ENCODE measurements around the gene RNF168.
"Not testable (repeated sequence)": the region's sequence is repeated elsewhere in the genome, so short reads cannot be mapped to it uniquely, and the experiment has no call there.

The RNF168 gene

DNA sequence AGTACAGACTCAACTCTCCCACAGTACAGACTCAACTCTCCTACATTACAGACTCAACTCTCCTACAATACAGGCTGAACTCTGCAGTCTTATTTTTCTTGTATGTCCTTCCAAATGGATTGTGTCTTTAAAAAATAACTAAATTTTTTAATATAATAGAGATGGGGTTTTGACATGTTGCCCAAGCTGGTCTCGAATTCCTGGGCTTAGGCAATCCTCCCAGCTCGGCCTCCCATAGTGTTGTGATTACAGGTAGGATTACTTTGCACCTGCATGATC is 40.2 kb downstream of the RNF168 start:
- DNase-seq = no peak

DNA sequence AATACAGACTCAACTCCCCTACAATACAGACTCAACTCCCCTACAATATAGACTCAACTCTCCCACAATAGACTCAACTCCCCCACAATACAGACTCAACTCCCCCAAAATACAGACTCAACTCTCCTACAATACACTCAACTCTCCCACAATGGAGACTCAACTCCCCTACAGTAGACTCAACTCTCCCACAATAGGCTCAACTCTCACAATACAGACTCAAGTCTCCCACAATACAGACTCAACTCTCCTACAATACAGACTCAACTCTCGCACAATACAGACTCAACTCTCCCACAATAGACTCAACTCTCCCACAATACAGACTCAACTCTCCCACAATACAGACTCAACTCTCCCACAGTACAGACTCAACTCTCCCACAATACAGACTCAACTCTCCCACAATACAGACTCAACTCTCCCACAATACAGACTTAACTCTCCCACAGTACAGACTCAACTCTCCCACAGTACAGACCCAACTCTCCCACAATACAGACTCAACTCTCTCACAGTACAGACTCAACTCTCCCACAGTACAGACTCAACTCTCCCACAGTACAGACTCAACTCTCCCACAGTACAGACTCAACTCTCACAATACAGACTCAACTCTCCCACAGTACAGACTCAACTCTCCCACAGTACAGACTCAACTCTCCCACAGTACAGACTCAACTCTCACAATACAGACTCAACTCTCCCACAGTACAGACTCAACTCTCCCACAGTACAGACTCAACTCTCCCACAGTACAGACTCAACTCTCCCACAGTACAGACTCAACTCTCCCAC is 40.7 kb downstream of the RNF168 start:
- not testable (repeated sequence) for DNase-seq

DNA sequence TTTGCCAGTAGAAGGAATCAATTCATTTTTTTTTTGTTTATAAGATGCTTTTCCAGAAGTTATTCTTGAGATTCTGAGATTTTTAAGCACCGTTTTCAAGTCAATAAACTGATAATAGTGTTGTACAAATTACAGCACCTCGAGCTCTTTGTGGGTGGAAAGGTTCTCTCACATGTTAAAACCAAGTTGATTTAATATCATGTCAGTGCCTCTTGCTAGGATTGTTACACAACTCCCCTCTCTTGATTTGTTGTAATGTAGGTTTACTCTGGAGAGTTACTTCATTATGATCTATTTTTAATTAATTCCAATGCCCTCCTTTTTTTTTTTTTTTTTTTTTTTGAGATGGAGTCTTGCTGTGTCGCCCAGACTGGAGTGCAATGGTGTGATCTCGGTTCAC is 45.5 kb downstream of the RNF168 start:
- peak; percentile 21 for DNase-seq

DNA sequence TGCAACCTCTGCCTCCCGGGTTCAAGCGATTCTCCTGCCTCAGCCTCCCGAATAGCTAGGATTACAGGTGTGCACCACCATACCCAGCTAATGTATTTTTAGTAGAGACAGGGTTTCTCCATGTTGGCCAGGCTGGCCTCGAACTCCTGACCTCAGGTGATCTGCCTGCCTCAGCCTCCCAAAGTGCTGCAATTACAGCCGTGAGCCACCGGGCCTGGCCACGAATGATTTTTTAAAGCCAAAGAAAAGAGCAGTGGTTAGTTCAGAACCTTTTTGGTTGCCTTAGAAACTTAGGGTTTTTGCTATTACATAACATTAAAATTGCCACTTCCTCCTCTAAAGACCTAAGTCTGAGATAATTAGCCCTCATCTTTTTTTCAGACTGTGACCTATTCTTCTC is 46.1 kb downstream of the RNF168 start:
- DNase-seq = peak; percentile 79

DNA sequence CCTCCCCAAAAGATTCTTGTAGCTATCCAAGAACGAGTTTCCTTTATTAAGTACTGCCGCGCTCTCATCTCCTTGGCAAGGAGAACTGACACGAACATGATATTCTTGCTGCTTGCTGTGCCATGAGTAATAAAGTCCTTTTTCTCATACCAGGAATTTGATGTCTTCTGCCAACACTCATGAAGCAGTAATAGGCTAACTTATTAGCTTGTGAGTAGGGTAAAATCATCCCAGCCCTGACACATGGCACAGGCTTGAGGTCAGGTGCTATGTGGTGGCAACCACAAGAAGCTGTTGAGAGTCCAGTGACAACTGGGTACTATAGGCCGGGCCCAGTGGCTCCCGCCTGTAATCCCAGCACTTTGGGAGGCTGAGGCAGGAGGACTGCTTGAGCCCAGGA is 48.6 kb downstream of the RNF168 start:
- no peak for DNase-seq

DNA sequence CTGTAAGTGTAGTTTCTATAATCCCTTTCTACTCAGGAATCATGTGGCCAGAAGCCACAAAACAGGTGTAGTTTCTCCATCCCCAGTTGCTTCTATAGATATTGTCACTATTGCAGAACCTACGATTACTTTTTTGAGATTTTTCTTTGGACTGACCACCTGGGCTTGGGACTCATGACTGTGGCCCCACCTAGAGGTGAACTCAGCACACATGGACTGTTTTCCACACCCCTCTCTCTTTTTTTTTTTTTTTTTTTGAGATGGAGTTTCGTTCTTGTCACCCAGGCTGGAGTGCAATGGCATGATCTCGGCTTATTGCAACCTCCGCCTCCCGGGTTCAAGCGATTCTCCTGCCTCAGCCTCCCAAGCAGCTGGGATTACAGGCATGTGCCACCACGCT is 58.2 kb downstream of the RNF168 start:
- peak; percentile 43 for DNase-seq

DNA sequence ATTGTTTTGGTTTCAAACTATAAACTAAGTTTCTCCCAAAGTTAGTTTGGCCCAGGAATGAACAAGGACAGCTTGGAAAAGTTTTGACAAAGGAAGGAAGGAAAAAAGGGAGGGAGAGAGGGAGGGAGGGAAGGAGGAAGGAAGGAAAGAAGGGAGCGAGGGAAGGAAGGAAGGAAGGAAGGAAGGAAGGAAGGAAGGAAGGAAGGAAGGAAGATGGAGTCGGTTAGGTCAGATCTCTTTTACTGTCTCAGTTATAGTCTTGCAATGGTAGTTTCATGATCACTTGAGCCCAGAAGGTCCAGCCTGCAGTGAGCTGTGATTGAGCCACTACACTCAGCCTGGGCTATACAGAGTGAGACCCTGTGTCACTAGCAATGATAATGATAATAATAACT is 59.1 kb downstream of the RNF168 start:
- DNase-seq = no peak

DNA sequence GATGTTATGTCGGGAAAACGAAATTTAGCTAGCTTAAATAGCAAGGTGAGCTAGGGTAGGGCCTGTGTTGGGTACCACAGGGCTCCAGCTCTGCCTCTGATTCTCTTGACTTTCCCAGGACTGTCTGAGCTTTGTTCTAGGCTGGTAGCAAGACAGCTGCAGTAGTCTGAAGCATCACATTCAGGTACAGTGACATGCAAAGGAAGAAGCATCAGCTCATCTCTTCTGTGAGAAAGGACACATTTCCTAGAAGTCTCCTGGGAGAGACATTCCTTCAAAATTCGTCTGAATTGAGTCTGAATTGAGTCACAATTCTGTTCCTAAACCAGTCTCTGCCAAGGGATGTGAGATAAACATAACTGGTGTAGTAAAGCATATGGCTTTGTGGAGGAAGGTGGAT is 62.9 kb downstream of the RNF168 start:
- no peak for DNase-seq

DNA sequence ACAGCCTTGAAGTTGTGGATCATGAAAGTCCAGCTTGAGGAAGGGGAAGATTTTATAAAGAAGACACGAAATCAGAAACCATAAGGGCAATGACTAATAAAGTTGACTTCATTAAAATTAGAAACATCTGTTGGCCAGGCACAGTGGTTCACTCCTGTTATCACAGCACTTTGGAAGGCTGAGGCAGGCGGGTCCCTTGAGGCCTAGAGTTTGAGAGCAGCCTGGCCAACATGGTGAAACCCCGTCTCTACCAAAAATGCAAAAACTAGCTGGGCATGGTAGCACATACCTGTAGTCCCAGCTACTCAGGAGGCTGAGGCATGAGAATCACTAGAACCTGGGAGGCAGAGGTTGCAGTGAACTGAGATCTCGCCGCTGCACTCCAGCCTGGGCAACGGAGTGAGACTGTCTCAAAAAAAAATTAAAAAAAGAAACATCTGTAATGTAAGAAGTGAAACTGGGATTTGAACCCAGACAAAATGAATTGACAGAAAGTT is 63.5 kb downstream of the RNF168 start:
- DNase-seq = no peak

DNA sequence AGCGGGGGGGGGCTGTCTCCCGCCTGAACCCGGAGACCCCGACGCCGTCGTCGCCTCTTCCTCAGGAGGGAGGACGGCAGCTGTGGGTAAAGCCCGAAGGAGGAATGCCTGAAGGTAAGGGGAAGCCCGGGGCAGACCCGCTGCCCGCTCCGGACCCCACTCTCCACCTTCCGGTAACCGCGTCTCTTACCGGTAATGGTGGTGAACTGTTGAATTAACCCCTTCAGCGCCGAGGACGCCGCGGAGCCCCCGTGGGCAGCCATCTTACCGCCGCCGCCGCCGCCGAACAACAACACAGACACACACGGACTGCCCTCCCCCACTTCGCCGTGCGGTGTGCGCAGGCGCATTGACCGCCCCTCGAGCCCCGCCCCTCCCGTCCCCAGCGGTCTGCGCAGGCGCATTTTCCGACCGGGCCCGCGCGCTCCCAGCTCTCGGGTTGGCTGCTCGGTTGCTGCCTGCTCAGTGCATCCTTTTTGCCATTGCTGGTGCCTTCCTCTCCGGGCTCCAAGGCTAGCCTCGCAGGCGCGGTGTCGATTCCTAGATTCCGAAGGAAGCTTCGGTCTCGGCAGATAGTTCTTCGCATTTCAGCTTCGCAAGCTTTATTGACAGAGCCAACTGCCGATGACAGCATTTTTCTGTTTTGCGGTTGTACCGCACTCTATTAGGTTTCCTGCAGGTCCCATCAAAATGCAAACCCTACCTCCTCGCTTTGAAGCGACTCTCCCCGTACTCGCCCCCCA is 71.3 kb downstream of the RNF168 start, which contains the start of gene UBXN7:
UBXN7 (minus strand) TSS at position 291 of the 743 bp plus-strand sequence; CDS start at position 263, 28 bp downstream.
- peak; percentile 96 for DNase-seq

DNA sequence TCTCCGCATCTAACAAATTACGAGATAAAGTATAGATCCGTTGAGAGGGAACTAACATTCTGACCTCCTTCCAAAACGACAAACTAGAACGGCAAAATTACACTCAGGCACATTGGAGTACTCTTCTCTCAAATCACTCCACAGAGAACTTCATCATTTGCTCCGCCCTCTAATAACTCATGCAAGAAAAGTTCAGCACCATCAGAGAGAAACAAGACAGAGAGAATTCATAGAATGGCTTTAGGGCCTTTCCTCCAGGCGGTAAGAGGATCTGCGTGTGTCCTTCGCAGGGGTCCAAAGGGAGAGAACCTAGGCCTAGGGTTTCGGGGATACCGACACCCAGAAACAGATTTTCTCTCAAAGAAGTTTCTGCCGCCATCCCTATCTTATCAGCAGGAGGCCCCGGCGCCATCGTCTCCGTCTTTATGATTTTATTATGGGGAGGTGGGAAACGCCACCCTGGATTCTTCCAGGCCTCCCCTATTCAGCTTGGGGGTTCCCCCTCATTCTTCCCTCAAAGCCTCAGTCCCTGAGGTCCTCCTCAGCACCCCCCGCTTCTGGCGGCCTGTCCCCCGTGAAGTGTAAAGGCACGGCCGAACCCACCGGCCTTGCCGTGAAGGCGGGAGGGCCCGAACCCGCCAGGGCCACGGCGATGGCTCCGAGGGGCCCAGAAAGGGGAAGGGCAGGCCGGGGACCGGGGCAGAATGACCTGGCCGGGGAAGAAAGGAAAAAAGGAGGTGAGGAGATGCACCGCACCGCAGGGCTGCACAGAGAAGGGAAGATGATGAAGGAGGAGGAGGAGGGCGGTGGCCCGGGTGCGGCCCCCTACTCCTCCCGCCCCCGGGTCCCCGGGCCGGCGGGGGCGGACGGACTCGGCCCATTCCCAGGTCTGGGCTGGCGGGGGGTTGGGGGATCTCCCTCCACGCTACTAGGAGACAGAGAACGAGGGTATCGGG is 72.1 kb downstream of the RNF168 start:
- DNase-seq = peak; percentile 78

DNA sequence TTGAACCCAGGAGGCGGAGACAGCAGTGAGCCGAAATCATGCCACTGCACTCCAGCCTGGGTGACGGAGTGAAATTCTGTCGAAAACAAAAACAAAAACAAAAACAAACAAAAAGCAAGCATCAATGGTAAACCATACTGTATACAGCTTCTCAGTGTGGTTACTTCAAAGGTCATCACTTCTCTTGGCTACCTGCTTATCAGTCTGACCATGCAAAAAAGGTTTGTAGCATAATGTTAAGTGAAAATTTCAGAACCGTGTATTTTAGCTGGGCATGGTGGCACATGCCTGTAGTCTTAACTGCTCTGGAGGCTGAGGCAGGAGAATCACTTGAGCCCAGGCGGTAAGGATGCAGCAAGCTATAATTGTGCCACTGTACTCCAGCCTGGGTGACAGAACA is 75.5 kb downstream of the RNF168 start:
- DNase-seq = no peak

DNA sequence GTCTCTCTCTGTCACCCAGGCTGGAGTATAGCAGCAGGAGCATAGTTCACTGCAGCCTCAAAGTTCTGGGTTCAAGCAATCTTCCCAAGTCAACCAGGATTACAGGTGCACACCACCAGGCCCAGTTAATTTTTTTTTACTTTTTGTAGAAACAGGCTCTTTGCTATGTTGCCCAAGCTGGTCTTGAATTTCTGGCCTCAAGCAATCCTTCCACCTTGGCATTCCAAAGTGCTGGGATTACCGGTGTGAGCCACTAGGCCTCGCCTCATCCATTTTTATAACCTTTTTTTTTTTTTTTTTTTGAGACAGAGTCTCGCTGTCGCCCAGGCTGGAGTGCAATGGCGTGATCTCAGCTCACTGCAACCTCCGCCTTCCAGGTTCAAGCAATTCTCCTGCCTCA is 79.1 kb downstream of the RNF168 start:
- DNase-seq = not testable (repeated sequence)

DNA sequence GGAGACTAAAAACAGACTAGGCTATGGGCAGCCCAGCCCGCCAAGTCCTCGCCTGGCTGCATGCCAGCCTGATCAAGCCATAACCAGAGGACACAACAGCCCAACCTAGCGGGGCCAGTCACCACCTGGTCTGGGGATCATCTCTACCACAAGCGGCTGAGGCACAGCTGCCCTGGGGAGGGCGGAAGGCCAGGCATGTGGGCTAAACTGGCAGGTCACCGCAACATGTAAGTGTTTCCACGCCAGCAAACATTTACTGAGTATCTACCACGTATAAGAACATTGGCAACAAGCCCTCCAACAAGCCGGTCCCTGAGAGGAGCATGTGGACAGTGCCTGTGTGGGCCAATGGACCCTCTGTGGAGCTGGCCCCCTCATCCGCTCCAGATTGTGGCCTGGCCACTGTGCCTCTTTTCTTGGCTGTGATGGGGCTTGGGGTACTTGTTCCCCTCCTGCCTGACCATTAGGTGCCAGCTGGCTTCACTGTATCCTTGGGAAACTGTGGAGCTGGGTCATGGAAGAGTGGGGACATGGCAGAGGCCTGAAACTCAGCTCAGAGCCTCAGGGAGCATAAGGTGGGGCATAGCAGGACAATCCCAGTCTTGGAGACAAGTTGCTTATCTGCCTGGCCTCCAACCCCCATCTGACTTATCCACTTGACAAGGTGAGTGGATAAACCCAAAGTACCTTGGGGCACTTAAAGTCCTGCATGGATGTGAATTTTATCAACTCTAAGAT is 80.4 kb downstream of the RNF168 start:
- DNase-seq = peak; percentile 76

DNA sequence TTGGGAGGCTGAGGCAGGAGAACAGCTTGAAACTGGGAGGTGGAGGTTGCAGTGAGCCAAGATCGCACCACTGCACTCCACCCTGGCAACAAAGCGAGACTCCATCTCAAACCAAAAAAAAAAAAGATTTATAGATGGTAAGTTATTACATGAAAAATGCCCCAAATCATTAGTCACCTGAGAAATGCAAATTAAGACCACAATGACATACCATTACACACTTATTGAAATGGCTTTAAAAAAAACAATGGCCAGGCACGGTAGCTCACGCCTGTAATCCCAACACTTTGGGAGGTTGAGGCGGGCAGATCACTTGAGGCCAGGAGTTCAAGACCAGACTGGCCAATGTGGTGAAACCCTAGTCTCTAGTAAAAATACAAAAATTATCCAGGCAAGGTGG is 81.9 kb downstream of the RNF168 start:
- DNase-seq = not testable (repeated sequence)

DNA sequence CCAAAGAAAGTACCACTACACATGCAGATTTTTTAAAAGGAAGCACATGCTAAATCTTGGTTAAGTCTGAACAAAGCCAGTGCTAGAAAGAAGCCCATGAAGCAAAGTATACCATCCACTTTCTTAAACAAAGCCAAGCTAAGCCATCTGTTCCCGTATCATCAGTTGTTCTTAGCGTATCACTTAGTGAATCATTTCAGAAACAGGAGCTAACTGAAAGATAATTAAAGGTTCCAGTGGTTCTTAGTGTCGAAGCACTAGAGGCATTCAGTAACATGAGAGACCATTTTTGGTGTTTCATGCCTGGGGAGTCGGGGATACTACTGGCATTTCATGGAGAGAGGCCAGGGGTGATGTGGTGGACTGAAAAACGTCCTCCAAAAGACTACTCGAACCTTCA is 84.2 kb downstream of the RNF168 start:
- DNase-seq = no peak

Measured in hematopoietic multipotent progenitor cell treated with erythropoietin and hydrocortisone succinate and interleukin-3 and kit ligand, for 4 days (in vitro differentiated cells).